ENCODE results near the gene PTCD2. TPM values are rescaled to one million over a fixed set of nuclear protein-coding genes. Genes with fewer than 3 reads are reported as not detected.
"Not testable (repeated sequence)": the region's sequence is repeated elsewhere in the genome, so short reads cannot be mapped to it uniquely, and the experiment has no call there.

Gene PTCD2
- polyA plus RNA-seq, 4 donors = 9.2 to 14.8 (median 12.0) TPM

DNA sequence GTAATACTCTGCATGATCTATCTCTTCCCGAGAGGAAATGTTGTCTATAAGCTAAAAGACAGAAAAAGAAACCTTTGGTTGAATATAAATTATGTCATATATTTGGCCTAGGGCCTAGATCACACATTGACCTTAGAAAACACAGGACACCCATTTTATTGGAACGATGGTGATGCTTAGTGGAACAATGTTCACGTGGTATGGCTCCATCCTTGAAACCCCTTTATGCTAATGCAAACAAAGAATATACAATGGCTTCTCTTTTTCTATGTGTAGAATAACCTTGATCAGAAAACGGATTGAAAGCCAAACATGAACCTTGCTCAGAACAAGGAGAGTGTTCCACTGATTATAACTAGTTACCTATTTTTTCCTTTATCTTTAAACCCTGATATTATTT lies 24.6 kb upstream of the PTCD2 start:
- DNase-seq (ENCODE audit: low read depth in 4 of 4, low spot score in 3 of 4) = no peak

DNA sequence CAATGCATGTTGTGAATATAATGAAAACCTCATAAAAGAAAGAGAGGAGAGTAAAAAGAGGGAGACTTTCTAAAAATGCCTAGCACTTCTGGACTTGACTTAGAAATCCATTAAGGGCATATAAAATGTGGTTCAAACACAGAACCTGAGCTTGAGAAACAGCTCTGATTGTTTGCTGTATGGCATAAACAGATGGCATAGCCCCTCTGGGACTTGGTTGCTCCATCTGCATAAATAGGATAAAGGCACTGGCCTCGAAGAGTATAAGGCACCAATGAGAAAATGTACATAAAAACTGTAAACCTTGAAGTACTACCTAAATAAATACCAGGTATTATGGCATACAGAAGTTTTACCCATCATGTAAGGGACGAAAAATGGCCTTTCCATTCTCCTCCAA lies 23.9 kb upstream of the PTCD2 start:
- DNase-seq (ENCODE audit: low read depth in 4 of 4, low spot score in 3 of 4) = no peak

DNA sequence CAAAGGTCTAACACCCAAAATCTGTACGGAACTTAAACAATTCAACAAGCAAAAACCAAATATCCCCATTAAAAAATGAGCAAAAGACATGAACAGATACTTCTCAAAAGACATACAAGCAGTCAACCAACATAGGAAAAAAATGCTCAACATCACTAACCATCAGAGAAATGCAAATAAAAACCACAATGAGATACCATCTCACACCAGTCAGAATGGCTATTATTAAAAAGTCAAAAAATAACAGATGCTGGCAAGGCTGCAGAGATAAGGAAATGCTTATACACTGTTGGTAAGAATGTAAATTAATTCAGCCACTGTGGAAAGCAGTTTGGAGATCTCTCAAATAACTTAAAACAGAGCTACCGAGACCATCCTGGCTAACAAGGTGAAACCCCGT lies 22.0 kb upstream of the PTCD2 start:
- DNase-seq (ENCODE audit: low read depth in 4 of 4, low spot score in 3 of 4) = not testable (repeated sequence)

DNA sequence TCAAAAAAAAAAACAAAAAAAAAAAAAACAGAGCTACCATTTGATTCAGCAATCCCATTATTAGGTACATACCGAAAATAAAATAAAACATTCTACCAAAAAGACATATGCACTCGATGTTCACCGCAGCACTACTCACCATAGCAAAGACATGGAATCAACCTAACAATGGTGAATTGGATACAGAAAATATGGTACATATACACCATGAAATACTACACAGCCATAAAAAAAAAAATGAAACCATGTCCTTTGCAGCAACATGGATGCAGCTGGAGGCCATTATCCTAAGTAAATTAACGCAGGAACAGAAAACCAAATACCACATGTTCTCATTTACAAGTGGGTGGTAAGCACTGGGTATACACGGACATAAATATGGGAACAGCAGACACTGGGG lies 21.5 kb upstream of the PTCD2 start:
- DNase-seq (ENCODE audit: low read depth in 4 of 4, low spot score in 3 of 4) = no peak

DNA sequence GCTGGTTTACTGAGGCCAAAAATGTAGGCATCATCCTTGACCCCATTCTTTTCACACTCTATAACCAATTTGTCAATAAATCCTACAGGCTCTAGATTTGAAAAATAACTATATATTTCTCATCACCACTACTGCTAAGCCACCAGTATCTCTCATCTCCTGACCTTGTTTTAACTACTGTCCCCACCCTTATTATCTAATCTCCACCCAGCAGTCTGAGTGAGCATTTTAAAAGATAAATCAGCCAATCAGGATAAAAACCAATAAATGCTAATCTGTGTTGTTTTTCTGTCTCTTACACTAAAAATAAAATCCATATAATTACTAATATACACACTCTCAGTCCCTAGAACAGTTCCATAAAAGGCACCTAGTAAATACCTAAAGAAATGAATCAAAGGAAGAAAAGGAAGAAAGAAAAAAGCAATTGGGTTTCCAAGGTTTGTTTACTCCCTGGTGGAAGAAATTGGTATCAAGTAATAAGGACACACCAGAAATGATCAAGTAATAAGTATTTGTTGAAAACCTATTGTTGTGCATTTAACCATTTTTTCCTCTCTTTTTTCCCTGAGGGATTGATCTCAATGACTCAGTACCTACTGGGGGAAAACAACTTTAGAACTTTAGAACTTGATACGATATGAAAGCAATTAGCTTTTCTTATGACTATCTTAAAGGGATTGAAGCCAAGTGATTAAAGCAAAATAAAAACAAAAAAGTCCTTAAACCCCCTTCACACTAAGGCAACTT lies 19.4 kb upstream of the PTCD2 start:
- no peak for DNase-seq (ENCODE audit: low read depth in 4 of 4, low spot score in 3 of 4)

DNA sequence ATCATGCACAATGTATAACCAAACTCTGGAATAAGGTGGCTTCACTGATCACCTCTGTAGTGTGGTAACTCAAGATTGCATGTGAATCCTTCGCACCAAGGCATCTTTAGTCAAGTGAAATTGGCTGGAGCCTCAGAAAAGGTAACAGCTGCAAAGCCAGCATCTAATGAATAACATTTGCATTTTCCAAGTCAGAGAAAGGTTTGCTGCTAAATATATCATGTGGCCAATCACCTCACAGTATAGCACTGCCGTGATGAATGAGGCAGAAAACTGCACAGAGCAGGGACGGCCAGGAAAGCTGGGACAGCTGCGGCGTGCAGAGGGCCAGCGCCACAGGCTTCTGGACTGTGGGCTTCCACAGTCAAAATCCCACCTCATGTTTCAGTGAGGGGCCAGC lies 18.6 kb upstream of the PTCD2 start:
- DNase-seq (ENCODE audit: low read depth in 4 of 4, low spot score in 3 of 4) = no peak

DNA sequence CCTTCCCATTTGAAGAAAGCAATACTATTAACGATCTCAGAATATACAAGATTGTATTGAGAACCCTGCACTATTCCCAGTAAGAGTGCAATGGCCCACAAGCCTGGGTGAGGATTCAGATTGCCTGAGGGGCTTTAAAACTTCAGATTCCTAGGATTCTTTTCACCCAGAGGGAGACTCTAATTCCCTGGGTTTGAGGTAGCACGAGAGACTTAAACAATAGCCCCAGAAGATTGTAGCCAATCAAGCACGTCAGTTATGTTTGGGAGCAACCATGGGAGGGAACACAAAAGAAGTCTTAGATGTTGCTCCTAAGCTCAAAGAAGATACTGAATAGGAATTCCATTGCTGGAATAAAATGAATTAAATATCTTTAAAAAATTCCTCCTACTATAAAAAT lies 18.0 kb upstream of the PTCD2 start:
- DNase-seq (ENCODE audit: low read depth in 4 of 4, low spot score in 3 of 4) = no peak

DNA sequence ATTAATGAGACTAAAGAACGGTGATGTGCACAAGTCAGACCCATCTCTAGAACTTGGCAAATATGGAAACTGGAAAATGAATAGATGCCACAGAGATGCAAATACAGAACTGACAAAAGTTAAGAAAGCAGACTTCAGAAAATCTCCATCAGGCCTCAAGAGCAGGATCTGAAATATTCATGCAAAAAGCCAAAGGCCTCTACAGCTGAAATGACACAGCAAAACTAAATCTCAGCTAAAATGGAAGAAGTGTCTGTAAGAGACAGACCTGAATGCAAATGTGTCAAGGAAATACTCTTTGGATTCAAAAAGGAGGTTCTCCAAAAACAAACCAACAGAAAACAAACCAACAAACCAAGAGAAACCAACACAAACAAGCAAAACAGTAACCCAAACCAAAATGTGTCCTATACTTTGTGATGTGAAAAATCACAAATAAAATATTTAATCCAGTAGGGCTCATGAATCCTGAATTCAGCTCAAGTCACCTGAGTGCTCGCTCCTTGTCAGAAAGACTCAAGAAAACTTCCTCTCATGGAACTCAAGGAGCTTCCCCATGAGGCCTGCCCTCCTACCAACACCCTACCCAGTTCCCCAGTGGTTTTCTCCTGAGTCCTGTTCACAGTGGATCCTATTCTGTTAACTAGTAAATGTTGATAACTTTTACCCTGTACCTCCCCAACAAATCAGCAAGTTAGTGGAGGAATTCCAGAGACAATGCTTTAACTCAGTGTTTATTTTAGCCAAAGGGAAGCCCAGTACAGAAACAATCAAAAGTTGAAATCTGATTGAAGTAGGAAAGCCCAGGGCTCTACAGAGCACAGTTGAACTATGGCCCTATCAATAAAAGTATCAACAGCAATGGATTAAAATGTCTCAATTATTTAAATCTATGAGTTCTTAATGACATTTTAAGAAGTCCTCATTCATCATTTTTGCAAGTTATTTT lies 14.7 kb upstream of the PTCD2 start:
- DNase-seq (ENCODE audit: low read depth in 4 of 4, low spot score in 3 of 4) = no peak

DNA sequence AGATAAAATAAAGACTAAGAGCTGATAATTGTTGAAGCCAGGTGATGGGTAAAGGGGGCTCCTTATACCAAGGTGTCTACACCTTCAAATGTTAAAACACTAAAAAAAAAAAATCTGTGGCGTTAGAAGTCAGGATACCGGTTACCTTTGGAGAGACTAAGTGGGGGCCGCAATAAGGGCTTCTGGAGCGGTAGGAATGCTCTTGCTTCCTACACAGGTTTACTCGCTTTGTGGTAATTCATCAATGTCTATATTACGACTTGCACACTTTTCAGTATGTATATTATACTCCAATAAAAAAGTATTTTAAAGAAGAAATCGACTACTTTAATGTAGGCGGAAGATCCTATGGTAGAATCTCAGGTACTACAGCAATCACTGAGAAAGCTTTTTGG lies 12.6 kb upstream of the PTCD2 start:
- DNase-seq (ENCODE audit: low read depth in 4 of 4, low spot score in 3 of 4) = peak in 1 of 4 donors; percentile 20

DNA sequence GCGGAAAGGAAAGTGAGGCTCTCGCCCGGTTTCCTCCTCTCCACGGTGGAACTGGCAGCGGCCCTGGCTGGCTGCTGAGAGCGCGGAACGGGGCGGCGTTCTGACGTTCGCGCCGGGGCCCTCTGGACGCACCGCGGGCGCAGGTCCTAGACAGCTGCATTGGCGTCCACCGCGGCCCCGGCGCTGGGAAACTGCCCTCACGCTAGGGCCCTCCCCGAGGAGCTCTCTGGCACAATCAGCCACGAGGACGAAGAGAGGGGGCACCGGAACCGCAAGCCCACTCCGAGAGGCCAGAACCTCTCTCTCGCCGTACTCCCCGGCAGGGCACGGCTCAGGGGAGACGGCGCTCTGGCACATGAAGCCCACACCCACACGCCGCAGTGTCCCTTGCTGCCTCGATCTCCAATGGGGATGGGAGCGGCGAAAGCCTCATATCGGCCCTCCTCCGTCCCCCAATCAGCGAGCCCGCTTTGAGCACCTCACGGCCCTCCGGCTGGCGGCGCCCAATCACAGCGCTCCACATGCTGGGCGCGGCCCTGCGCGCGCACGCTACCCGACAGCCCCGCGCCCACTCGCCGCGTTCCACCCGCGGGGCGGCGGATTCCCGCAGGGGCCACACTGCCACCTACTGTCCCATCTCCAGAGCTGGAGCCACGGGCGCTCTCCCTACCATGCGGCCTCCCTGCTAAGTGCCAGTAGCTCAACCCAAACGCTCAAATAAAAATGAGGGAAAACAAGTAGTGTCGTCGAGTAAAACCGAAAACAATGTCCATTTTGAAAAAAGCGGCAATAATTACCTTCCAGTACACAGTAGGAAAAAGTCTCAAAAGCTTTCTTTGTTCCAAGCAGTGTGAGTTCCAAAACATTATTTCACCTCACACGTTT lies 12.0 kb upstream of the PTCD2 start:
- DNase-seq (ENCODE audit: low read depth in 4 of 4, low spot score in 3 of 4) = peak; percentile 90 to 95 (median 94)

DNA sequence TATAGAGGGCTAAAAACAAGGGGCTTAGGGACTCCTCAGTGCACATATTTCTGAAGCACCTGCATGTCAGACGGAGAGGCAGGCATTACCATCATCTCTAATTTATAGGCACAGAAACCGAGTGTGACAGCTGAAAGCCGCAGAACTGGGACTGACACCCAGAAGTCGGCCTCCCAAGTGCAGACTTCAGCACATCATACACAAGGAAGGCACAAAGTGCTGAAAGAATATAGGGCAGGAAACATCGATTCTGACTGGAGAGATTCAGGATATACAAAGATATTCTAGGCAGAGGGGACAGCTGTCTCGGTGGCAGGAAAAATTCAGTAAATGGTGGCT lies 11.4 kb upstream of the PTCD2 start:
- DNase-seq (ENCODE audit: low read depth in 4 of 4, low spot score in 3 of 4) = no peak

DNA sequence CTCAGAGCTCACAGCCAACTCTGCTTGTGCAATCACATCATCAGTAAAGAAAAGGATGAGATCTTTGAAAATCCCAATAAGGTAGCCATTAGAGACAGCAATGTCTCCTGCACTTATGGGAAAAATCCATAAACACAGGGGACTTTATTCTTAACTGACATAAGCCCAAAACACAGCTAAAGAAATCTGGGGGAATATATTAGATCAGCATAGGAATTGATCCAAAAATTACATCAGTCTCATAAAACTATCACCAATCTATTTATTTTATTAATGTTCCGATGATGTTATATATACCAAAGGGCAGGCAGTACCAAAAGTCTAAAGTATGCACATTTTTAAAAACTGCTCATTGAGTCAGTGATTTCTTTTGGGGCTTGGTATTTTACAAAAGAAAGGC lies 7.0 kb upstream of the PTCD2 start:
- no peak for DNase-seq (ENCODE audit: low read depth in 4 of 4, low spot score in 3 of 4)

DNA sequence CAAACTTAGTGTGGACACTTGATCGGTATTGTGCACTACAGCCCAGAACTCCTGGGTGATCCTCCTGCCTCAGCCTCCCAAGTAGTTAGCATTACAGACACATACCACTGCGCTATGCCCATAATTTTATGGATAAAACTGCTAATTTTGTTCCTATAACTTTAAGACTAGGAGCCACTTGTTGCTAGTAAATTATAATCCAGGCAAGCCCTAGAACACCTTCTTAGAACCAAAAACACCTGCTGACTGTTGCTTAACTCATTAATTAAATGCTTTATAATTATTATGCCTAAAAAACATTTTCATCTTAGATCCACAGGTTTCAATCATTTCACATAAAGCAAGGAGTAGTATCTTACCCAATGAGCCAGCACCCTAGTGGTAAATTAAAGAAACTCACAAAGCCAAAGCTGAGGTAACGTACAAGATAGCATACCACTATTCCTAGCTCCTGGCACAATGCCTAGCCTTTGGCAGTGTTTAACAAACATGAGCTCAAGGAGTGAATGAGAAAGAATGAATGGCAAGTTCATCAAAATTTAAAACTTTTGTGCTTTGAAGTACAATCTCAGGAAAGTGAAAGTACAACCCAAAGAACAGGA lies 5.5 kb upstream of the PTCD2 start:
- DNase-seq (ENCODE audit: low read depth in 4 of 4, low spot score in 3 of 4) = no peak

DNA sequence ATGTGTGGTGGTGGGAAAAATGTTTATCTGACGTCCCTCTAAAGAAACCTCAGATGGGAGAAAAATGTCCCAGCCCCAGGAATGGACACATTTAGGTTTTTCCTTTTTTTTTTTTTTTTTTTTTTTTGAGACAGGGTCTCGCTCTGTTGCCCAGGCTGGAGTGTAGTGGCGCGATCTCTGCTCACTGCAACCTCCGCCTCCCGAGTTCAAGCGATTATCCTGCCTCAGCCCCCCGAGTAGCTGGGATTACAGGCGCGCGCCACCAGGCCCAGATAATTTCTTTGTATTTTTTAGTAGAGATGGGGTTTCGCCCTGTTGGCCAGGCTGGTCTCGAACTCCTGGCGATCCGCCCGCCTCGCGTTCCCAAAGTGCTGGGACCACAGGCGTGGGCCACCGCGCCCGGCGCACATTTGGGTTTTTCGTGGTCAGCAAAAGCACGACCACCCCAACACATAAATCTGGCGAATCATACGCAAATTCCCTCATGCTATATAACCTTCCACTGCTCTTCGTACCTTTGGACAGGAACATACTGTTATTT lies 668 bp upstream of the PTCD2 start:
- not testable (repeated sequence) for DNase-seq (ENCODE audit: low read depth in 4 of 4, low spot score in 3 of 4)

DNA sequence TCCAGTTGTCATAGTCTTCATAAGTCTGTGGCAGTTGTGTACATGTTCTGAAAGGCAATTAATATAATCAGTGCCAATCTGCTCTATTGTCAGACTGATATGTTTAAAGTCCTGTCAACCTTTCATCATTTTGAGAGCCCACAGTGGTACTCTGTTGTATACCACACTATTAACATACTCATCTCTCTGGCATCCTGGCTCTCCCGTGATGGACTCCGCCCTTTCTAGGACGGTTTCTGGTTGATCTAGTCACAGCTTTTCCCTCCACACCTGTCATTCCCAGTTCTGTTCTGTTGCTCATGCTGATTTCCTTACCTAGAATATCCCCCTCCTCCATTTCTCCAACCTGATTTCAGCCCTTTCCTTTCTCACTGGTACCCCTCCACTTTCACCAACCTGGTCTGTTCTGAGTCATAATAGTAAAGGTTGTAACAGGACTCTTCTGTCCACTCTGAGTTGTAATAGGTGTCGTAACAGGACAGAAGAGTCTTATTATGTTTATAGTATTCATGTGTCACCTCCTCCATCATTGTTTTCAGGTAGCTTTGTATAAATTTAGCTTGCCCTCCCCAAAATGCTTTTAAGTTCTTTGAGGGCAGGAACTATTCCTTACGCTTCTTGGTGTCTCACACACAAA lies 4.1 kb downstream of the PTCD2 start:
- DNase-seq (ENCODE audit: low read depth in 4 of 4, low spot score in 3 of 4) = no peak

DNA sequence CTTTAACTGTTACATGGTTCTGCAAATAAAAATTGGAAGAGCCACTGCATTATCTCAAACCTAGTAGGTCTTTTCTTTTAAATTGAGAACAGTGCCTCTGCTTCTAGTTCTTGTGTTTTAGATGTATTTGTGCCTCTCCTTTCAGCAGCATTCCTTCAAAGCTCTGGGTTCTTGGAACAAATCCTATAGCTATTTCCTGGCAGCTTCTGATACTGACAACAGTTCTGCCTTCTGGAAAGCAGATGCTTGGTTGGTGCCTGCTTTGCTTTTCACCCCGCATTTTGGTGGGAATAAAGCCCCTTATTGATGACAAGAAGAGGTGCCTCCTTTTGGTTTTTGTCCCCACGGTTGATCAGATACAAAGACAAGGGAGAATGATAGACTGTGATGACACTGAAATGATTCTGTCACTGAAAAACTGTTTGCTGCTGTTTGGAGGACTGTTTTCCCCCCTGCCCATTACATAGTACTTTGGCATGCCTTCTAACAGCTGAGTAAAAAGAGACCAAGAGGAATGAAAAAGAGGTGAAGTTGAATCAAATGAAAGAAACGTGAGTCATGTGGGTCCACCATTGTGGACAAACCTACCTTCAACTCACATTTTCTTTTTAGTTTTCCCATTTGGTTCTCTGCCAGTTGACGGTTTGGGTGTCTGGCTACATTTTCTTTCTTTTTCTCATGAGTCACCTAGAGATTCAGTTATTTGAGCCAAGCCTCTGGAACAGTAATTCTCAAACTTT lies 5.6 kb downstream of the PTCD2 start:
- DNase-seq (ENCODE audit: low read depth in 4 of 4, low spot score in 3 of 4) = no peak

DNA sequence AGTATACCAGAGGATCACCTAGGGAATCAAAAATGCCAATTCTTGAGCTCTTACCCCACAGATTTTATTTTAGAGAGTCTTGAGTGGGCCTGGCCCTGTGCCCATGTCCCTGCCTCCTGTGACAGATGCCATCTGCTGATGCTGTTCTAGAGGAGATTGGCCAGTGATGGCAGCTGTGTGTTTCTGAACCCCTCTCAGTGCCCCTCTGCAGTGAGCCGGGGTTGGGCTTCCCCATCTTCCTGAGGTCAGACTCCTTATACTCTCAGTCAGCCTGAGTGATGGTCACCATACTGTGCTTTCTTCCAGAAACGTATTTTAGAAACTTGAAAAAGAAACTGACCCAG lies 6.1 kb downstream of the PTCD2 start:
- DNase-seq (ENCODE audit: low read depth in 4 of 4, low spot score in 3 of 4) = no peak

DNA sequence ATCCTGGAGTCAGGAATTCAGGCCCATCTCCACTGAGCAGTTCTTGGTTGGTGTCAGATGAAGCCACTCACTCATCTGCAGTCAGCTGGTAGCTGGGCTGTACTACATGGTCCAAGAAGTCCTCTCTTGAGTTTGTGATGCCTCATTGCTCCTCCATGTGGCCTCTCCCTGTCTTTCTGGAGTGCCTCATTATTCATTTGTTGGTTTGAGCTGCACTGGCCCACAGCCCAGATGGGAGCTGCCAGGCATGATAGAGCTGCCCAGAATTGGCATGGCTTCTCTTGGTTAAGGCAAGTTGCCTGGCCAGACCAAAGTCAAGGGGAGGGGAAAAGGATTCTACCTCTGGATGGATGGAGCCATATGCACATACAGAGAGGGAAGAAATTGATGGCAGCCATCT lies 8.0 kb downstream of the PTCD2 start:
- no peak for DNase-seq (ENCODE audit: low read depth in 4 of 4, low spot score in 3 of 4)

DNA sequence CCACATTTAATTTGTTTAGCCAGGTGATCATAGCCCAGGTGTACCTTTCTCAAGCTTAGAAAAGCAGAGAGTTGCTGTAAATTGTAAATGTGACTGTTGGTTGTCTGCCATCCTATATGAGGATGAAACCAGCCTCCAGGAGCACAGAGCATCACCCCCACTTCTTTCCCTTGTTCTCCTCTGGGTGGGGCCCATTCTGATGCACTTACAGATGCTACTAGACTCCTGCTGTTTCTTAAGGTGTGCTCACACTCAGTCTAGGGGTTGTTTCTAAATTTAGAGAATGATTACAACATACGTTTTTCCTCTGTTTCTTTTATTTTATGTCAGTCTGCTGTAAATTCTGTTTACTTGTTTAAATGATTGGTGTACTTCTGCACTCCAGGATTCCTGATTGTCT lies 10.5 kb downstream of the PTCD2 start:
- no peak for DNase-seq (ENCODE audit: low read depth in 4 of 4, low spot score in 3 of 4)
